CD4-positive, alpha-beta T cell treated with Interleukin-21 for 1 hour (primary cell): ENCODE results near the gene CPEB3.
"Not testable (repeated sequence)": the region's sequence is repeated elsewhere in the genome, so short reads cannot be mapped to it uniquely, and the experiment has no call there.

ENCODE experiments used
- DNase-seq: peaks from one replicate; pipeline ENCODE4 v3.0.0-alpha.2; 2020

CPEB3 gene

DNA sequence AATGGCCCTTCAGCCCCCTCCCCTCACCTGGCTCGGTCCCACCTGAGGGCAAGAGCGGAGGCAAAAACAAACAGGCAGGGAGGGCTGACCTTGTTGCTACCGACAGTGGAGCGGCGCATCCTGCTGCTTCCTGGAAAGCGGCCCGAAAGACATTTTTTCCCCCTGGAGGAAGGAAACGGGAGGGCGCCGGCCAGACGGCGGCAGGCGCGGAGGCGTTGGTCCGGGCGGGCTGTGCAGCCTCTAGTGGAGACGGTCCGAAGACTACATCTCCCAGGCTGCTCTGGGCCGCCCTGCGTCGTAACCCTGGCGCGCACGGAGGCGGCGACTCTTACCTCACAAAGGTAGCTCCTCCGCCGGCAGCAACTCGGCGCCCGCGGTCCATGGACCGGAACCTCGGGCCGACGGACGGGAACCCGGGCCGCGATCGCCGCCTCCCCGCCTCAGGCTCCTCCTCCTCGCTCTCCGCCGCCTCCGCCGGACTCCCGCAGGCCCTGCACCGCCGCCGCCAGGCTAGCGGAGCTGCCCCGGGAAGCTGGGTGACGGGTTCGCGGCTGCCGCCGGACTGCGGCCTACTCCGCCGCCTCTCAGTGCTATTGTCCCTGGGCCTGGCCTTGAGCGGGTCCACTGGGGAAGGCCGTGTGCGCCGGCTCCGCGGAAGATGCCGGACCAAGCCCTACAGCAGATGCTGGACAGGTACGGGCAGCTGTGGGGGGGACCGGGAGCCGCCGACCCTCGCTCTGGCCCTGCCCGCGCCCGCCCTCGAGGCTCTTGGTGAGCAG lies at the start of gene CPEB3, which contains the start of gene MARCHF5:
Gene CPEB3 (minus strand): TSS at position 242 of the 779 bp plus-strand sequence. CDS start 50,728 bp downstream, outside the sequence.
Gene MARCHF5 (plus strand): TSS at position 331 of the 779 bp plus-strand sequence. CDS start 328 bp downstream, at position 659.
- DNase-seq = peak; percentile 95

DNA sequence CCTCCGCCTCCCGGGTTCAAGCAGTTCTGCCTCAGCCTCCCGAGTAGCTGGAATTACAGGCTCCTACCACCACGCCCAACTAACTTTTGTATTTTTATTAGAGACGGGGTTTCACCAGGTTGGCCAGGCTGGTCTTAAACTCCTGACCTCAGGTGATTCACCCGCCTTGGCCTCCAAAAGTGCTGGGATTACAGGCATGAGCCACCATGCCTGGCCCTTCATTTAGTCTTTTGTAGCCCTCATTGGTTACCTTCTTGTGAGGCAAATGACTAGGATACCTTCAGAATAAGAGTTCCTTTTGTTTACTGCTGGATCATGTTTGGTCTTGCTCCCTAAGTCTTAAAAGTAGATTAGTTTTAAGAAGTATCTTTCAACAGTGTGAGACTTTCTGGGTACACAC lies 39.0 kb upstream of the CPEB3 start:
- not testable (repeated sequence) for DNase-seq

GRCh38 chr10:92328993-92329392 lies 38.1 kb upstream of the CPEB3 start:
- no peak for DNase-seq

GRCh38 chr10:92327445-92328433 lies 36.9 kb upstream of the CPEB3 start:
- no peak for DNase-seq

DNA sequence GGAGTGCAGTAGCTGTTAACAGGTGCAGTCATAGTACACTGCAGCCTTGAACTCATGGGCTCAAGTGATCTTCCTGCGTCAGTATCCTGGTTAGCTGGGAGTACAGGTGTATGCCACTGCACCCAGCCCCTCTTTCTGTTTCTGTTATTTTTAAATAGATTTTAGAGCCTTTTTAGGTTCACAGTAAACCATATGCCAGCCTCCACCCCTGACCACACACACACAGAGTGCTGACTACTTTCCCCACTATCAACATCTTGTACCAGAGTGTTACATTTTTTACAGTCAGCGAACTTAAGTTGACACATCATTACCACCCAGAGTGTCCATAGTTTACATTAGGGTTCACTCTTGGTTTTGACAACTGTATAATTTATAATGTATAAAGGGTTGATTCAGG lies 32.2 kb upstream of the CPEB3 start:
- DNase-seq = no peak

DNA sequence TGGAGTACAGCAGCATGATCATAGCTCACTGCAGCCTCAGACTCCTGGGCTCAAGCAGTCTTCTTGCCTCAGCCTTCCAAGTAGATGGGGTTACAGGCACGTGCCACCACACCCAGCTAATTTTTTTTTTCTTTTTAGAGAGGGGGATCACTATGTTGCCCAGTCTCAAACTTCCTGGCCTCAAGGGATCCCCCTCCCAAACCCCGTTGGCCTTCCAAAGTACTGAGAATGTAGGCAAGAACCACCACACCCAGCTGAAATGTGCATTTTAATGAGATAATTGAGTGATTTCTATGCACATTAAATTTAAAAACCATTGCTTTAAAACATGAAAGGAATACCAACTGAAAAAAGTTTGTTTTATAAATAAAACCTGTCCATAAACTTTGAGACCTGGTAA lies 25.7 kb upstream of the CPEB3 start:
- DNase-seq = no peak

- DNase-seq = no peak
These were observed 22.9 kb upstream of the CPEB3 start for GRCh38 chr10:92313750-92314149.

DNA sequence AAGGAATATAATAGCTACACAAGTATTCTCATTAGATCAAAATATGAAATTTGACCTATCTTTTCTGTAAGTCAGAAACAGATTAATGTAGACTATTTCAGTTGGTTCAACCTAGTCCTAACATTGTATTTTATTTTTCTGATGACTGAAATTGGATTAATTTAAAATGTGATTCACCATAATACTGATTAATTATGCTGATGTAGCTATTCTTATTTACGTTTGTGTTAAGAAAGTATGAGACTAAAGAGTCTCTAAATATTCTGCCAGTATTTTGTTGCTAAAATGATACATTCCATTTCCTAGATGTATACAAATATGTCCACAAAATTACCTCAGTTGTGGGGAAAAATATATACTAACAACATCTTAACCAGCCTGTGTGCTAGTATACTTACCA lies 18.4 kb upstream of the CPEB3 start:
- DNase-seq = no peak

GRCh38 chr10:92305133-92306072 lies 14.5 kb upstream of the CPEB3 start:
- no peak for DNase-seq

DNA sequence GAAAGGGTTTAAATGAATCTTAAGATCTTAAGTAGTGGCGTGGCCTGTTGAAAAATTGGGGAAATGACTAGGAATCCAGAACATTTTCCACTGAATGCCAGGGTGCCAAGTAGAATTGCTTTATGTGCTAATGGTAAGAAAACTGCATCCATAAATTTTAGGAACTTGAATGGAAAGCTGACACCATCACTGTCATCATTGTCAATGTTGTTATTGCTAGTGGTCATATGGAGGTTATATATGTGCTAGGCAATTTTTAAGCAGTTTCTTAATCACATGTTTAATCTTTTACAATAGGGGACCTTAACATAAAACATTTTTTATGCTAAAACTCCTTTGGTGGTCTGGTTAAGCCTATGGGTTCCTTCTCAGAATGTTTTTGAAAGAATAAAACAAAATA lies 13.2 kb upstream of the CPEB3 start:
- DNase-seq = no peak

GRCh38 chr10:92303096-92303495 lies 12.2 kb upstream of the CPEB3 start:
- DNase-seq = no peak

DNA sequence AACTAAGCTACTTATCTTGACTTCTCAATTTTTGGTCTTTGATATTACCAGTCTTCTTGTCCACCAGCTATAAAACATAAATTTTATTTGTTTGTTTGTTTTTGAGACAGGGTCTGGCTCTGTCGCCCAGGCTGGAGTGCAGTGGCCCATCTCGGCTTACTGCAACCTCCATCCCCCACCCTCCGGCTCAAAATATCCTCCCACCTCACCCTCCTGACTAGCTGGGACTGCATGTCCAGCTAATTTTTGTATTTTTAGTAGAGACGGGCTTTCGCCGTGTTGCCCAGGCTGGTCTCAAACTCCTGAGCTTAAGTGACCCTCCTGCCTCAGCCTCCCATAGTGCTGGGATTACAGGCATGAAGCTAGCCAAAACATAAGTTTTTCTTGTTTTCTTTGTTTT lies 7.6 kb upstream of the CPEB3 start:
- DNase-seq = no peak

- DNase-seq = peak; percentile 58
These were observed 1.3 kb upstream of the CPEB3 start for GRCh38 chr10:92291921-92292845.

GRCh38 chr10:92291616-92291865 lies 663 bp upstream of the CPEB3 start:
- DNase-seq = no peak

DNA sequence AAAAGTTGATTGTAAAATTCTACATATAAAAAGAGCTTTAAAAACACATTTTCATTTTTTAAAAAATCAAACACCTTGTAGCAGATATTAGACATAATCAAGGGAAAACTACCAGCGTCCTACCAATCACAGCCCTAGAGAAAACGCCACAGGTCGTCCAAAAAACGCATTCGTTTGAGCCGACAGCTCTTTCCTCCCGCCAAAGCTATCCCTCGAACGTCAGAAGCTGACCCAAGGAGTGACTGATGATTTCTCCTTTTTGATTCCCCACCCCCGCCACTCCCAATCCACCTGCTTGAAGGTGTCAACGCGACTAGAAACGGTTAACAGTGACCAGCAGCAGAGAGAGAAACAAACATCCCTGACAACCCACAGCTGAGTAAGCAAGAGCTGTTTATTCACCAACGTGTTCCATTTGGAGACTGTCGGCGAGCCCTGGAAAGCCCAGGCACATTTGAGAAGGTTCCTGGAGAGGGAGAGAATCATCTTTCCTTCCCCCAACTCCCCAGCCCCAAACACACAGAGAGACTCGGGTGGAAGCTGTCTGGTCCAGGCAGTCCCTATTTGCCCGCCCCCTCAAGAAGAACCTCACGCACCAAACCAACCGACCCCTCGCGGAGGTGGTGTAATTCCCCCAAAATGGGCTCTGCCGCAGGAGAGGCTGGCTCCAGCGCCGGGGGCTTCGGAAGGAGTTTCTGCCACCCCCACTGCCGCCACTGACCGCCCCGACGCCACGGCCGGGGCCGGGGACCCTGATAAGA lies 622 bp downstream of the CPEB3 start:
- peak; percentile 45 for DNase-seq

- DNase-seq = no peak
These were observed 6.7 kb downstream of the CPEB3 start for GRCh38 chr10:92284112-92284704.

DNA sequence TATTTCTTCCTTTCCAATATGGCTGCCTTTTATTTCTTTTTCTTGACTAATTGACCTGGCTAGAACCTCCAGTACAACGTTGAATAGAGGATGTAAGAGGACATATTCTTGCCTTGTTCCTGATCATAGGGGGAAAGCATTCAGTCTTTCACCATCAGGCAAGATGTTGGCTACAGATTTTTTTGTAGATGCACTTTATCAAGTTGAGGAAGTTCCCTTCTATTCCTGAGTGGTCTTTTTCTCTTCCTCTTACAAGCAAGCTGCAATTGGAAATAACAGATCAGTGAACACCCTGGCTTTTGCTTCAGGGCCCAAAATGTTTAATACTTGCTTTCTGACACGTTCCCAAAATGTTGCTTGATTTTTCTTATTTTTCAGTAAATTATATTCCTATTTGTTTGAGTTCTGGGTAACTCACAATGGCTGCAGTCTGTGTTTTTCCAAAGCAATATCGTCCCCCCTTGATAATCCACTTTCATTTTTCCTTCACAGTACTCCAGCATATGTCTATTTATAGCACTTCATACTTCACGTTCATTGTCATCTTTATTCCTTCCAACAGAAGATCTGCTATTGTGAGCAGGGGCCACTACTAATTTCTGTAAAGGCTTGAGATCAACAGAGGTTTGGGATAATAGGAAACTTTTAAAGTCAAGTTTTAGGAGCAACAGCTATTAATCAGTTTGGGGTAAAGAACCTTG lies 11.7 kb downstream of the CPEB3 start:
- DNase-seq = no peak

- no peak for DNase-seq
These were observed 16.8 kb downstream of the CPEB3 start for GRCh38 chr10:92274071-92274470.

DNA sequence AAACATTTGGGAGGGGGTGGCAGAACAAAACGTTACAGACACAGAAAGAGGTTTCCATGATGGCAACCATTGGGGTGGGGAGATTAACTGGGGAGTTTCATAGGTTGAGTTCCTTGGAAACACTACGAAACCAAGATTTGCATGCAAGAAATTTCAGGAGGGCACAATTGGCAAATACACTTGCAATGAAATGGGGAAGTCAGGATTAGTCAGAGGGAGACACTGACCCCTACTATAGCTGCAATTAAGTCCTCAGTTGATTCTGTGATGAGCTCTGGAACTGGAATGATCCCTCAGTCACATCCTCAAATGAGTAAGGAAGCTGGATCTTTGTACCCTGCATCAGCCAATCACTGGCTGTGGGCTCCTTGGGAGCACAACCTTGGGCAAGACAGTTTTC lies 22.1 kb downstream of the CPEB3 start:
- no peak for DNase-seq

DNA sequence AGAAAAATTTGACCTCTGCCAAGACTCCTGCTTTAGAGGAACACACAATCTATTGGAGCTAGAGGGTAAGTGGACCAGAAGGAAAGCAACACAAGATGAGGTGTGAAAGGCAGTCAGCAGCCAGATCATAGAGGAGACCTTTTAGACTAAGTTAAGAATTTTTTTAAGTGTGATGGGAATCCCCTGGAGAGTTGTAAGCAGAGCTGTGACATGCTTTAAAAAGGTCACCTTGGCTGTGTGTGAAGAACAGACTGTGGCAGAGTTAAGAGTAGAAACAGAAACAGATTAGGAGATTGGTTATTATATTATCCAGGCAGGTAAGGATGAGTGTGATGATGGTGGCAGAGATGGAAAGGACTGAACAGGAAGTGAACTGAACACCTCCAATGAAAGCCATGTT lies 23.5 kb downstream of the CPEB3 start:
- no peak for DNase-seq
